ENCODE results near the gene CHD5. TPM values are rescaled to one million over a fixed set of nuclear protein-coding genes. Genes with fewer than 3 reads are reported as not detected.

Gene CHD5
- total RNA-seq, 1 experiment from 2014 or later: 1.6 TPM

- Histone ChIP-seq H4K5ac (ENCODE audit: insufficient read length, low read depth, low read length) (no peak overlapping the region), H3K9me3 (ENCODE audit: control insufficient read depth, low read depth, low read length) (no peaks in the 10 kb centered on the region), H3K79me2 (ENCODE audit: insufficient read depth, low read length) (no peaks in the 10 kb centered on the region), H3K4me1 (ENCODE audit: insufficient read depth, low read length) (no peaks in the 10 kb centered on the region), H3K4me2 (ENCODE audit: insufficient read depth, insufficient read length, low read length) (no peak overlapping the region), H3K27ac (ENCODE audit: insufficient read length, low read depth, low read length) (no peak overlapping the region), H3T11ph (ENCODE audit: low read length) (no peak overlapping the region), H2AFZ (ENCODE audit: low read length) (no peak overlapping the region), H2BK5ac (ENCODE audit: insufficient read length, low read length) (no peak overlapping the region), H3K23ac (ENCODE audit: insufficient read length, low read depth, low read length) (no peak overlapping the region), H2BK20ac (ENCODE audit: low read depth, low read length, poor library complexity, severe bottlenecking) (no peak overlapping the region), H4K8ac (replicated peaks; ENCODE audit: insufficient read length, low read depth, low read length) (no peak overlapping the region), H3K4ac (ENCODE audit: low read depth, low read length) (no peak overlapping the region), H3K9ac (ENCODE audit: extremely low read depth, insufficient read length, low read length) (no peak overlapping the region), H3K14ac (ENCODE audit: insufficient read depth, low read length) (no peak overlapping the region), H3K79me1 (ENCODE audit: insufficient read depth, low read depth, low read length, poor library complexity, severe bottlenecking) (no peaks in the 10 kb centered on the region), H2BK120ac (ENCODE audit: low read depth, low read length, poor library complexity, severe bottlenecking) (no peak overlapping the region), H3K56ac (ENCODE audit: insufficient read length, low read depth, low read length) (no peak overlapping the region), H3K27me3 (ENCODE audit: insufficient read depth, low read length) (no peaks in the 10 kb centered on the region), H4K91ac (ENCODE audit: insufficient read length, low read depth, low read length) (no peak overlapping the region), H3K18ac (ENCODE audit: insufficient read length, low read depth, low read length) (no peak overlapping the region), H3K23me2 (ENCODE audit: insufficient read length, low read depth, low read length, poor library complexity, severe bottlenecking) (no peaks in the 10 kb centered on the region), H2BK15ac (ENCODE audit: low read depth, low read length) (no peak overlapping the region), H2AK5ac (ENCODE audit: insufficient read length, low read length) (no peak overlapping the region), H2BK12ac (ENCODE audit: insufficient read length, low read depth, low read length) (no peak overlapping the region), H4K20me1 (ENCODE audit: control insufficient read depth, insufficient read depth, insufficient read length) (no peaks in the 10 kb centered on the region)
- TF ChIP-seq, protein P1, sequence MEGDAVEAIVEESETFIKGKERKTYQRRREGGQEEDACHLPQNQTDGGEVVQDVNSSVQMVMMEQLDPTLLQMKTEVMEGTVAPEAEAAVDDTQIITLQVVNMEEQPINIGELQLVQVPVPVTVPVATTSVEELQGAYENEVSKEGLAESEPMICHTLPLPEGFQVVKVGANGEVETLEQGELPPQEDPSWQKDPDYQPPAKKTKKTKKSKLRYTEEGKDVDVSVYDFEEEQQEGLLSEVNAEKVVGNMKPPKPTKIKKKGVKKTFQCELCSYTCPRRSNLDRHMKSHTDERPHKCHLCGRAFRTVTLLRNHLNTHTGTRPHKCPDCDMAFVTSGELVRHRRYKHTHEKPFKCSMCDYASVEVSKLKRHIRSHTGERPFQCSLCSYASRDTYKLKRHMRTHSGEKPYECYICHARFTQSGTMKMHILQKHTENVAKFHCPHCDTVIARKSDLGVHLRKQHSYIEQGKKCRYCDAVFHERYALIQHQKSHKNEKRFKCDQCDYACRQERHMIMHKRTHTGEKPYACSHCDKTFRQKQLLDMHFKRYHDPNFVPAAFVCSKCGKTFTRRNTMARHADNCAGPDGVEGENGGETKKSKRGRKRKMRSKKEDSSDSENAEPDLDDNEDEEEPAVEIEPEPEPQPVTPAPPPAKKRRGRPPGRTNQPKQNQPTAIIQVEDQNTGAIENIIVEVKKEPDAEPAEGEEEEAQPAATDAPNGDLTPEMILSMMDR (conservative IDR thresholded peaks at IDR 0.05): no peak
- 0 out of 4 replicates have a peak, but pooled peaks cover 0 to 4% of the 10 kb centered on the region in 2 experiments for H3K4me1 Mint-ChIP-seq
- peaks cover 24% of the 10 kb centered on the region for H3K27me3 Mint-ChIP-seq (ENCODE audit: low read depth)
- no peak overlapping the region for H3K4me3 Mint-ChIP-seq
- H3K36me3 Mint-ChIP-seq (ENCODE audit: insufficient read depth in 1 of 3, low read depth in 3 of 3): no peaks in the 10 kb centered on the region
- peaks cover 7% of the 10 kb centered on the region in 2 experiments; a peak in 2 of 5 replicates for H3K9me3 Mint-ChIP-seq
- H3K27ac Mint-ChIP-seq: no peak overlapping the region
- WGBS (ENCODE audit: extremely low coverage, insufficient read length, low lambda C conversion rate): no CpG with 5 or more reads among the region's 14 CpGs
- no peak for DNase-seq
Measured at GRCh38 chr1:6113745-6114144, 66.4 kb downstream of the CHD5 start.
